Ovary (tissue), 9 donors: ENCODE data around the gene ADGRE3. TPM values are rescaled to one million over a fixed set of nuclear protein-coding genes. Genes with fewer than 3 reads are reported as not detected.

Experiments used
- DNase-seq, 5 donors: peaks; one replicate each; pipeline ENCODE4 v3.0.0-alpha.2; 2019 to 2020
- H3K27ac ChIP-seq, 2 donors: fragments of 200-600 bp; one replicate each; pipeline versions ENCODE4 v1.5.1 to v1.8.0; 2019 to 2022
- H3K27me3 ChIP-seq: fragments of 200-600 bp; one replicate; pipeline ENCODE4 v1.8.0; 2022
- H3K36me3 ChIP-seq: fragments of 200-600 bp; sonication (generic); one replicate; pipeline ENCODE4 v1.5.1; 2019
- H3K4me1 ChIP-seq: one replicate; pipeline ENCODE4 v1.8.1; 2013; ENCODE audit warnings: mild to moderate bottlenecking, moderate library complexity; ENCODE audit not compliant: insufficient read depth
- H3K4me3 ChIP-seq: fragments of 200-600 bp; sonication (generic); one replicate; pipeline ENCODE4 v1.5.1; 2017
- H3K9me3 ChIP-seq, 2 donors: fragments of 200-600 bp in 1 of 2; sonication (generic) in 1 of 2; one replicate each; pipeline versions ENCODE4 v1.5.1 to v1.8.1; 2013 to 2019; ENCODE audit warnings: mild to moderate bottlenecking in 1 of 2, moderate library complexity in 1 of 2
- CTCF ChIP-seq, 3 donors: fragments of 450-650 bp in 2 of 3; fragments of 200-600 bp in 1 of 3; IDR thresholded peaks; one replicate each; pipeline versions ENCODE4 v1.5.1 to v1.8.0; 2016 to 2022; ENCODE audit warnings: antibody characterized with exemption in 3 of 3, mild to moderate bottlenecking in 1 of 3
- EP300 ChIP-seq: sonication (generic); formaldehyde crosslinking; IDR thresholded peaks from one replicate; pipeline ENCODE4 v1.6.1; 2017; ENCODE audit warnings: antibody characterized with exemption
- POLR2A ChIP-seq: fragments of 450-650 bp; IDR thresholded peaks from one replicate; pipeline ENCODE4 v1.6.1; 2017; ENCODE audit warnings: antibody characterized with exemption, mild to moderate bottlenecking, moderate library complexity
- WGBS, 3 donors: extraction: QIAGEN DNeasy Blood & Tissue Kit in 1 of 3; methylation state at CpG; one replicate each; pipeline versions ENCODE4 v1.1.5 to v1.1.7; 2013 to 2017; 5-methylcytosine and 5-hydroxymethylcytosine counted together
- intact Hi-C, 4 donors: fragments of 100-400 bp; cut with DNase I; formaldehyde crosslinking; loops; one replicate each; pipeline versions ENCODE4 v1.11.0 to v1.15.1; 2022 to 2023
- polyA plus RNA-seq, 2 donors: library from polyadenylated mRNA; stranded (reverse); fragments of 200-250 nt in 1 of 2; fragments of 350-450 nt in 1 of 2; fragmentation: Illumina TruSeq in 1 of 2; extraction: RNeasy Lipid Tissue Mini Kit (QIAGEN cat#74804) in 1 of 2; gene quantifications; one replicate each; pipeline ENCODE4 v1.2.3, GENCODE V29; 2013 to 2014
- total RNA-seq, 7 donors: library from RNA; depleted of rRNA in 2 of 7; stranded (reverse); fragments of >200 nt in 2 of 7; fragmentation: NEBNext Ultra II Directional in 3 of 7; extraction: Animal tissue kit (Norgen Biotek cat#: 25700) in 3 of 7; gene quantifications; one replicate each; pipeline versions ENCODE4 v1.1.0 to v1.2.4, GENCODE V29; 2016 to 2023
- donor health status: DM: no; HTN: no; CAD: no; lungs with moderate emphysema.
- donor health status: DM: no; HTN: no; CAD: no.
- donor health status: Bipolar disorder and iron deficiency.
- donor health status: DM: yes; HTN: yes; CAD: no.
- donor health status: DM: no; HTN: no; CAD: no.
- donor health status: DM: yes; HTN: yes; CAD: no.

The ADGRE3 gene
- total and polyA plus RNA-seq, 9 donors, result 0.13 to 0.43 (median 0.15) TPM; not detected in 6

DNA sequence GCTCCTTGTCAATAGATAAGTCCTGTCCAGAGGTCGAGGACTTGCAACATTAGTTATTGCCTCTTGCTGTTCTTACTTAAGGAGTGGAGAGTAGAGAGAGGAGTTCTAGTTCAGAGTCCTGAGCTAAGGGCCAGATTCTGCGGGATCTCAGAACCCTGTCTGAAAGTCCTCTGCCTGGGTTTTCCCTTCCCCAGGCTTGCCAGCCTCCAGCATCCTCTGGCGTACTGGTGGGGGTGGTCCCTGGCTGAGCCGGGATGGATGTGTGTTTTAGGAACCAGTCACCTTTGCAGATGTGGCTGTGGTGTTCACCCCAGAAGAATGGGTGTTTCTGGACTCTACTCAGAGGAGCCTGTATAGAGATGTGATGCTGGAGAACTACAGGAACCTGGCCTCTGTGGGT, 41.2 kb upstream of the ADGRE3 start:
- Histone ChIP-seq H3K27ac (no peak overlapping the region), H3K36me3 (peaks cover 3% of the 10 kb centered on the region), H3K4me3 (no peak overlapping the region), H3K9me3 (peaks cover 5 to 64% of the 10 kb centered on the region in 2 donors), H3K4me1 (no peaks in the 10 kb centered on the region), H3K27me3 (no peaks in the 10 kb centered on the region)
- no peak for DNase-seq
- intact Hi-C loops, result no loop called here
- TF ChIP-seq CTCF (IDR thresholded peaks at IDR 0.05) (no peak), EP300 (no peak), POLR2A (no peak)
- WGBS, 3 donors, result 96 to 98% (median 97%) methylated on average over 4 of the region's 4 CpGs

- Histone ChIP-seq H3K36me3 (no peaks in the 10 kb centered on the region), H3K4me1 (no peaks in the 10 kb centered on the region), H3K4me3 (no peak overlapping the region), H3K27ac (no peak overlapping the region), H3K27me3 (no peaks in the 10 kb centered on the region), H3K9me3 (peaks cover 0 to 3% of the 10 kb centered on the region in 2 donors)
- no peak for DNase-seq
- intact Hi-C loops, result no loop called here
- TF ChIP-seq CTCF (IDR thresholded peaks at IDR 0.05) (no peak), POLR2A (no peak), EP300 (no peak)
- 90 to 94% (median 92%) methylated on average over 6 of the region's 6 CpGs for whole genome bisulfite sequencing, 3 donors
Observed at GRCh38 chr19:14704450-14704849, 29.8 kb upstream of the ADGRE3 start.

- TF ChIP-seq CTCF (IDR thresholded peaks at IDR 0.05) (no peak), EP300 (no peak), POLR2A (no peak)
- Histone ChIP-seq H3K9me3 (peaks cover 0 to 1% of the 10 kb centered on the region in 2 donors), H3K4me1 (no peaks in the 10 kb centered on the region), H3K4me3 (no peak overlapping the region), H3K36me3 (no peaks in the 10 kb centered on the region), H3K27me3 (no peaks in the 10 kb centered on the region), H3K27ac (no peak overlapping the region)
- no peak for DNase-seq
- 86 to 96% (median 94%) methylated on average over 6 of the region's 6 CpGs for WGBS, 3 donors
- intact Hi-C loops, result no loop called here
Observed at GRCh38 chr19:14703833-14704232, 29.2 kb upstream of the ADGRE3 start.

DNA sequence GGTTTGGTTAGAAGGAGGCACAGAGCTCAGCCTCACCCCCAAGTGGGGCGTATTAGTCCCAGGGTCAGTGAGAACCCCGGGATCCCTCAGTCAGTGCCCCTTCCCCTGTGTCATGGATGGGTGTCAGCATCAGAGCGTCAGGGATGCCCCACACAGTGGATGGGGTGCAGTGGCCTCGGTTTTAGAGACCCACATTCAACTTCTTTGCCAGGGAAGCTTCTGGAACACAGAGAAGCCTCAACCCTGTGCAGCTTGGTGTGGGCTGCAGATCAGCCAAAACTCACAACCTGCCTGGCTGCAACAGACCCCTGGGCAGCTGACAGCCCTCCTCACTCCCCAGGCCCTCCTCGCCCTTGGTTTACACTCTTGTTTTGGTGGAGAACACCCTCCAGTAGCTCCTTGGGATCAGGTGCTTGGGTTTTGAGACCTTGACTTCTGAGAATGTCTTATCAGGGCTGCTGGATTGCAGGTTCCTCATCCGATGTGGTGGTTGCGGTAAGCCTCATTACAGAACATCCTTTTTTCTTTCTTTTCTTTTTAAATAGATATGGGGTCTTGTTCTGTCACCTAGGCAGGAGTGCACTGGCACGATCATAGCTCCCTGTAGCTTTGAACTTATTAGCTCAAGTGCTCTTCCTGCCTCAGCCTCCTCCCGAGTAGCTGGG, 26.2 kb upstream of the ADGRE3 start:
- Histone ChIP-seq H3K4me3 (no peak overlapping the region), H3K27me3 (no peaks in the 10 kb centered on the region), H3K9me3 (no peaks in the 10 kb centered on the region), H3K27ac (no peak overlapping the region), H3K36me3 (peaks cover 3% of the 10 kb centered on the region), H3K4me1 (no peaks in the 10 kb centered on the region)
- intact Hi-C loops, result no loop called here
- no peak for TF ChIP-seq CTCF (IDR thresholded peaks at IDR 0.05)
- TF ChIP-seq POLR2A, result no peak
- TF ChIP-seq EP300, result no peak
- 93 to 97% (median 96%) methylated on average over 9 of the region's 9 CpGs for WGBS, 3 donors
- DNase-seq, result no peak
